Measurements from ENCODE around the gene GNB1. TPM values are rescaled to one million over a fixed set of nuclear protein-coding genes. Genes with fewer than 3 reads are reported as not detected.
A peak's percentile ranks its signal among the peaks of the same experiment; 100 is the strongest.

GNB1 gene
- total and polyA plus RNA-seq, 9 of the 15 experiments (the other 6 are each of a cell fraction or from before 2014, with no cell fraction given), result 34.3 to 388 (median 114) TPM

DNA sequence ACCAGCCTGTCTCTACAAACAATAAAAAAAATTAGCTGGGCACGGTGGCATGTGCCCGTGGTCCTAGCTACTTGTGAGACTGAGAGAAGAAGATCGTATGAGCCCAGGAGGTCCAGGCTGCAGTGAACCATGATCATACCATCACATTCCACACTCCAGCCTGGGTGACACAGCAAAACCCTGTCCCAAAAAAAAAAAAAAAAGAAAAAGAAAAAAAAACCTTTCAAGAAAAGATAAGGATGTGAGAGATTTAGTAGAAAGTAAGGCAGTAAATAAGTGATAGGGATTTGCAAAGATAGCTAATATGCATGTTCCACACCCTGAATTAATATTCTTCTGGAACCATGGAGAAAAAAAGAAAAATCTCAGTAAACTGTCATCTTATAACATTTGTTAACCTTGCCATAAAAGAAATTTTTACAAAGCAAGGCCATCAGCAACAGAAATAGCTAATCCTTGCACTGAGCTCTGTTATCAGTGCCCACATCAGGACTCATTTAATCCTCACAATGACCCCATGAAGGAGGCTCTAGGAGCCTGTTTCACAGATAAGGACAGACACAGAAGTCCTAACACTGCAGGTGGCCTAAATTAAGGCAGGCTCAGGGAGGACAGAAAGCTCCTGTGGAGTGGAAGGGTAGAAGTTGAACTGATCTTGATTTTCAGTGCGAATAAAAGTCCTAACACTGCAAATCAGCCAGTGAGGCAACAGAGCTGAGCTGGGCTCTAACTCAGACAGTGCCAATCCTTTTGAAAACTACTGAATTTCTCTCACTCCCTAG is 7.6 kb downstream of the GNB1 start (continued):
- TF ChIP-seq PHTF2 (CRISPR knock-in tag; IDR thresholded peaks at IDR 0.05) (no peak), MCM3 (IDR thresholded peaks at IDR 0.05) (no peak), MEIS2 (IDR thresholded peaks at IDR 0.05; ENCODE audit: partially characterized antibody) (peak; percentile 33), SPI1 (IDR thresholded peaks at IDR 0.05; ENCODE audit: borderline replicate concordance, low read depth, low read length) (no peak), SMC3 (conservative IDR thresholded peaks at IDR 0.05; ENCODE audit: insufficient read depth, low read depth, low read length) (no peak), HMGN3 (IDR thresholded peaks at IDR 0.05; ENCODE audit: borderline replicate concordance, extremely low read depth, insufficient read length, low read depth, low read length) (no peak), ARNT (IDR thresholded peaks at IDR 0.05) (0 out of 4 replicates have a peak, but pooled peaks have one; percentile 54 to 69), KLF16 (IDR thresholded peaks at IDR 0.05) (peak; percentile 93), ZNF707 (CRISPR knock-in tag; conservative IDR thresholded peaks at IDR 0.05) (no peak), HEY1 (CRISPR knock-in tag; IDR thresholded peaks at IDR 0.05; ENCODE audit: borderline replicate concordance) (no peak), ZFPM2 (CRISPR knock-in tag; IDR thresholded peaks at IDR 0.05) (no peak), TOE1 (IDR thresholded peaks at IDR 0.05; ENCODE audit: borderline replicate concordance) (0 out of 2 replicates have a peak, but pooled peaks have one; percentile 19), TOE1 (CRISPR knock-in tag; IDR thresholded peaks at IDR 0.05; ENCODE audit: borderline replicate concordance, low read depth) (no peak), ZBTB17 (CRISPR knock-in tag; IDR thresholded peaks at IDR 0.05) (no peak), HCFC1 (IDR thresholded peaks at IDR 0.05; ENCODE audit: low read depth, low read length) (no peak), ZNF311 (CRISPR knock-in tag; IDR thresholded peaks at IDR 0.05) (no peak), FOXM1 (IDR thresholded peaks at IDR 0.05; ENCODE audit: low read depth) (peak; percentile 81), FOXM1 (CRISPR knock-in tag; IDR thresholded peaks at IDR 0.05; ENCODE audit: low read depth) (no peak), BRD4 (IDR thresholded peaks at IDR 0.05) (no peak), MCM2 (IDR thresholded peaks at IDR 0.05; ENCODE audit: low read depth) (no peak), POLR2B (IDR thresholded peaks at IDR 0.05; ENCODE audit: low read depth, partially characterized antibody) (no peak), BCOR (IDR thresholded peaks at IDR 0.05) (peak; percentile 68; the same call in 1 of the 2 replicates)
- TF ChIP-seq, protein P1, sequence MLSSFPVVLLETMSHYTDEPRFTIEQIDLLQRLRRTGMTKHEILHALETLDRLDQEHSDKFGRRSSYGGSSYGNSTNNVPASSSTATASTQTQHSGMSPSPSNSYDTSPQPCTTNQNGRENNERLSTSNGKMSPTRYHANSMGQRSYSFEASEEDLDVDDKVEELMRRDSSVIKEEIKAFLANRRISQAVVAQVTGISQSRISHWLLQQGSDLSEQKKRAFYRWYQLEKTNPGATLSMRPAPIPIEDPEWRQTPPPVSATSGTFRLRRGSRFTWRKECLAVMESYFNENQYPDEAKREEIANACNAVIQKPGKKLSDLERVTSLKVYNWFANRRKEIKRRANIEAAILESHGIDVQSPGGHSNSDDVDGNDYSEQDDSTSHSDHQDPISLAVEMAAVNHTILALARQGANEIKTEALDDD (IDR thresholded peaks at IDR 0.05), result peak; percentile 36; the same call in 1 of the 2 replicates
- TF ChIP-seq, protein P2, sequence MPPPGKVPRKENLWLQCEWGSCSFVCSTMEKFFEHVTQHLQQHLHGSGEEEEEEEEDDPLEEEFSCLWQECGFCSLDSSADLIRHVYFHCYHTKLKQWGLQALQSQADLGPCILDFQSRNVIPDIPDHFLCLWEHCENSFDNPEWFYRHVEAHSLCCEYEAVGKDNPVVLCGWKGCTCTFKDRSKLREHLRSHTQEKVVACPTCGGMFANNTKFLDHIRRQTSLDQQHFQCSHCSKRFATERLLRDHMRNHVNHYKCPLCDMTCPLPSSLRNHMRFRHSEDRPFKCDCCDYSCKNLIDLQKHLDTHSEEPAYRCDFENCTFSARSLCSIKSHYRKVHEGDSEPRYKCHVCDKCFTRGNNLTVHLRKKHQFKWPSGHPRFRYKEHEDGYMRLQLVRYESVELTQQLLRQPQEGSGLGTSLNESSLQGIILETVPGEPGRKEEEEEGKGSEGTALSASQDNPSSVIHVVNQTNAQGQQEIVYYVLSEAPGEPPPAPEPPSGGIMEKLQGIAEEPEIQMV (tag; conservative IDR thresholded peaks at IDR 0.05; ENCODE audit: low read depth), result no peak
- TF ChIP-seq, protein P3, sequence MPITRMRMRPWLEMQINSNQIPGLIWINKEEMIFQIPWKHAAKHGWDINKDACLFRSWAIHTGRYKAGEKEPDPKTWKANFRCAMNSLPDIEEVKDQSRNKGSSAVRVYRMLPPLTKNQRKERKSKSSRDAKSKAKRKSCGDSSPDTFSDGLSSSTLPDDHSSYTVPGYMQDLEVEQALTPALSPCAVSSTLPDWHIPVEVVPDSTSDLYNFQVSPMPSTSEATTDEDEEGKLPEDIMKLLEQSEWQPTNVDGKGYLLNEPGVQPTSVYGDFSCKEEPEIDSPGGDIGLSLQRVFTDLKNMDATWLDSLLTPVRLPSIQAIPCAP (CRISPR knock-in tag; IDR thresholded peaks at IDR 0.05; ENCODE audit: borderline replicate concordance), result no peak
- TF ChIP-seq, protein P4, sequence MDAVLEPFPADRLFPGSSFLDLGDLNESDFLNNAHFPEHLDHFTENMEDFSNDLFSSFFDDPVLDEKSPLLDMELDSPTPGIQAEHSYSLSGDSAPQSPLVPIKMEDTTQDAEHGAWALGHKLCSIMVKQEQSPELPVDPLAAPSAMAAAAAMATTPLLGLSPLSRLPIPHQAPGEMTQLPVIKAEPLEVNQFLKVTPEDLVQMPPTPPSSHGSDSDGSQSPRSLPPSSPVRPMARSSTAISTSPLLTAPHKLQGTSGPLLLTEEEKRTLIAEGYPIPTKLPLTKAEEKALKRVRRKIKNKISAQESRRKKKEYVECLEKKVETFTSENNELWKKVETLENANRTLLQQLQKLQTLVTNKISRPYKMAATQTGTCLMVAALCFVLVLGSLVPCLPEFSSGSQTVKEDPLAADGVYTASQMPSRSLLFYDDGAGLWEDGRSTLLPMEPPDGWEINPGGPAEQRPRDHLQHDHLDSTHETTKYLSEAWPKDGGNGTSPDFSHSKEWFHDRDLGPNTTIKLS (IDR thresholded peaks at IDR 0.05; ENCODE audit: borderline replicate concordance, low read depth), result no peak
